ENCODE measurements around the gene BMAL1. TPM values are rescaled to one million over a fixed set of nuclear protein-coding genes. Genes with fewer than 3 reads are reported as not detected.

Gene BMAL1
- total and polyA plus RNA-seq, 2 donors (not counting 1 experiment from before 2014, with no cell fraction given) = 10.7 to 11.2 TPM

GRCh38 chr11:13249992-13250391 is 27.6 kb upstream of the BMAL1 start:
- Histone ChIP-seq H3K36me3 (ENCODE audit: control insufficient read depth, insufficient read depth, low read length) (no peaks in the 10 kb centered on the region), H3K4me1 (ENCODE audit: control insufficient read depth, extremely low read depth, insufficient read depth, low read length) (no peaks in the 10 kb centered on the region), H2AFZ (ENCODE audit: low read length) (no peak overlapping the region), H3K9ac (ENCODE audit: insufficient read depth, low read length) (no peak overlapping the region), H4K20me1 (ENCODE audit: control insufficient read depth, extremely low read depth, insufficient read depth, low read length) (no peaks in the 10 kb centered on the region), H3K27me3 (ENCODE audit: control insufficient read depth, insufficient read depth, low read length) (no peaks in the 10 kb centered on the region), H3K4me3 (replicated peaks in 1 of 4; ENCODE audit: control extremely low read depth in 1 of 4, insufficient read depth in 1 of 4, low read depth in 3 of 4, low read length in 4 of 4) (no peak overlapping the region), H3K4me2 (ENCODE audit: extremely low read depth, insufficient read depth, low read length) (no peak overlapping the region), H3K27ac (ENCODE audit: insufficient read depth, low read length) (no peak overlapping the region), H3K9me3 (ENCODE audit: control insufficient read depth, insufficient read depth, low read depth, low read length) (no peaks in the 10 kb centered on the region), H3K79me2 (ENCODE audit: control insufficient read depth, insufficient read depth, low read length) (no peaks in the 10 kb centered on the region)
- TF ChIP-seq CTCF (conservative IDR thresholded peaks at IDR 0.05 in 1 of 2, IDR thresholded peaks at IDR 0.05 in 1 of 2; ENCODE audit: low read depth in 1 of 2, low read length in 2 of 2) (peak in 1 of 2 donors; percentile 48), EZH2 (IDR thresholded peaks at IDR 0.05; ENCODE audit: low read length, missing control alignments) (no peak)
- DNase-seq (ENCODE audit: low read depth in 2 of 2) = peak in 1 of 2 donors; percentile 37

- no peaks in the 10 kb centered on the region for H3K27me3 ChIP-seq (ENCODE audit: control insufficient read depth, insufficient read depth, low read length)
- no peaks in the 10 kb centered on the region for H4K20me1 ChIP-seq (ENCODE audit: control insufficient read depth, extremely low read depth, insufficient read depth, low read length)
- no peak overlapping the region for H3K4me2 ChIP-seq (ENCODE audit: extremely low read depth, insufficient read depth, low read length)
- no peaks in the 10 kb centered on the region for H3K36me3 ChIP-seq (ENCODE audit: control insufficient read depth, insufficient read depth, low read length)
- H3K9ac ChIP-seq (ENCODE audit: insufficient read depth, low read length) = no peak overlapping the region
- H3K9me3 ChIP-seq (ENCODE audit: control insufficient read depth, insufficient read depth, low read depth, low read length) = no peaks in the 10 kb centered on the region
- no peak overlapping the region for H2AFZ ChIP-seq (ENCODE audit: low read length)
- TF ChIP-seq EZH2 (IDR thresholded peaks at IDR 0.05; ENCODE audit: low read length, missing control alignments) = no peak
- no peak for TF ChIP-seq CTCF (conservative IDR thresholded peaks at IDR 0.05 in 1 of 2, IDR thresholded peaks at IDR 0.05 in 1 of 2; ENCODE audit: low read depth in 1 of 2, low read length in 2 of 2)
- no peak overlapping the region for H3K4me3 ChIP-seq (replicated peaks in 1 of 4; ENCODE audit: control extremely low read depth in 1 of 4, insufficient read depth in 1 of 4, low read depth in 3 of 4, low read length in 4 of 4)
- H3K27ac ChIP-seq (ENCODE audit: insufficient read depth, low read length) = no peak overlapping the region
- H3K79me2 ChIP-seq (ENCODE audit: control insufficient read depth, insufficient read depth, low read length) = no peaks in the 10 kb centered on the region
- DNase-seq (ENCODE audit: low read depth in 2 of 2) = no peak
- no peaks in the 10 kb centered on the region for H3K4me1 ChIP-seq (ENCODE audit: control insufficient read depth, extremely low read depth, insufficient read depth, low read length)
Observed at GRCh38 chr11:13251966-13252365, 25.6 kb upstream of the BMAL1 start.

- no peaks in the 10 kb centered on the region for H3K36me3 ChIP-seq (ENCODE audit: control insufficient read depth, insufficient read depth, low read length)
- TF ChIP-seq CTCF (conservative IDR thresholded peaks at IDR 0.05 in 1 of 2, IDR thresholded peaks at IDR 0.05 in 1 of 2; ENCODE audit: low read depth in 1 of 2, low read length in 2 of 2) (no peak), EZH2 (IDR thresholded peaks at IDR 0.05; ENCODE audit: low read length, missing control alignments) (no peak)
- DNase-seq (ENCODE audit: low read depth in 2 of 2) = no peak
- H2AFZ ChIP-seq (ENCODE audit: low read length) = no peak overlapping the region
- H3K9ac ChIP-seq (ENCODE audit: insufficient read depth, low read length) = no peak overlapping the region
- no peak overlapping the region for H3K4me3 ChIP-seq (replicated peaks in 1 of 4; ENCODE audit: control extremely low read depth in 1 of 4, insufficient read depth in 1 of 4, low read depth in 3 of 4, low read length in 4 of 4)
- H3K9me3 ChIP-seq (ENCODE audit: control insufficient read depth, insufficient read depth, low read depth, low read length) = no peaks in the 10 kb centered on the region
- no peak overlapping the region for H3K27ac ChIP-seq (ENCODE audit: insufficient read depth, low read length)
- no peaks in the 10 kb centered on the region for H3K4me1 ChIP-seq (ENCODE audit: control insufficient read depth, extremely low read depth, insufficient read depth, low read length)
- no peaks in the 10 kb centered on the region for H3K27me3 ChIP-seq (ENCODE audit: control insufficient read depth, insufficient read depth, low read length)
- H3K79me2 ChIP-seq (ENCODE audit: control insufficient read depth, insufficient read depth, low read length) = no peaks in the 10 kb centered on the region
- no peaks in the 10 kb centered on the region for H4K20me1 ChIP-seq (ENCODE audit: control insufficient read depth, extremely low read depth, insufficient read depth, low read length)
- H3K4me2 ChIP-seq (ENCODE audit: extremely low read depth, insufficient read depth, low read length) = no peak overlapping the region
Observed at GRCh38 chr11:13252438-13252837, 25.2 kb upstream of the BMAL1 start.

Measured in fibroblast of lung (primary cell).